Measurements from ENCODE around the gene LRRC26.

The LRRC26 gene, protein sequence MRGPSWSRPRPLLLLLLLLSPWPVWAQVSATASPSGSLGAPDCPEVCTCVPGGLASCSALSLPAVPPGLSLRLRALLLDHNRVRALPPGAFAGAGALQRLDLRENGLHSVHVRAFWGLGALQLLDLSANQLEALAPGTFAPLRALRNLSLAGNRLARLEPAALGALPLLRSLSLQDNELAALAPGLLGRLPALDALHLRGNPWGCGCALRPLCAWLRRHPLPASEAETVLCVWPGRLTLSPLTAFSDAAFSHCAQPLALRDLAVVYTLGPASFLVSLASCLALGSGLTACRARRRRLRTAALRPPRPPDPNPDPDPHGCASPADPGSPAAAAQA

DNA sequence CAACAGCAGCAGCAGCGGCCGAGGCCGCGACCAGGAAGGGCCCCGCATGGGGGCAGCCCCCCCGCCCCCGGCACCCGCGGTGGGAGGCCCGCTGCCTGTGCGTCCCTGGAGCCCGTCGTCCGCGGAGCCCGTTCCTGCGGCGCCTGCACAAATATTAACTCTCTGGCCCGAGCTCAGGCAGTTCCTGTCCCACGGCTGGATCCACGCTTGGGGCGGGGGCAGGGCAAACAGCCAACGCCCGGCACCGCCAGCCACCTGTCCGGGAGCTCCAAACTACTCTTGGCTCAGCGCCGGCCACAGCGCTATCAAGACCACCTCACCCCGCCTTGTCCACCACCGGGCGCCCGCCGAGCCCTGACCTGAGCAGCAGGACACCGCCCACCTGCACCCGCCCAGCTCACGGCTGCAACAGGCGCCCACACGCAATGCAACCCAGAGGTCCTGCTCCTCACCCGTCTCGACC, at the start of gene LRRC26:
Gene LRRC26 (minus strand): TSS at position 156 of the 463 bp plus-strand sequence. CDS start 108 bp downstream, at position 48.
- no peak for DNase-seq

GRCh38 chr9:137218754-137219271, 49.0 kb upstream of the LRRC26 start:
- peak; percentile 35 for DNase-seq

DNA sequence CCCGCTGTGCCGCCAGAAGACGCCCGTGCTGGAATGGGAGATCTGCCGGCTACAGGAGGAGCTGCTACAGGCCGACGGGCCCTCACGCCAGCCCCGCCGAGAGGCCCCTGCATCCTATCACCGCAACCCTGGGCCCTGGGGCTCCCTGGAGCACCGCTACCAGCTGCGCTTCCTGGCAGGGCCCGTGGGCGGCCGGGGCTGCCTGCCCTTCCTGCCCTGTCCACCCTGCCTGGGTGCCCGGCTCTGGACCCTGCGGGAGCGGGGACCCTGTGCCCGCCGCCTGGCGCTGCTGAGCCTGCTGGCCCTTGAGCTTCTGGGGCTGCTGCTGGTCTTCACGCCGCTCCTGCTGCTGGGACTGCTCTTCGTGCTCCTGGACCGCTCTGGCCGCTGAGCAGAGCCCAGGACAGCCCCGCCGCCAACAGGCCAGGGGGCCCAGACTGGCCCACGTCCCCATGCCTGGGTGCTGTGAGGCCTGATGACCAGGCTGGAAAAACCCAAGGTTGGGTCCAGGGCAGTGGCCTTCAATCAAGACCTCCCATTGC, 48.4 kb upstream of the LRRC26 start:
- no peak for DNase-seq

DNA sequence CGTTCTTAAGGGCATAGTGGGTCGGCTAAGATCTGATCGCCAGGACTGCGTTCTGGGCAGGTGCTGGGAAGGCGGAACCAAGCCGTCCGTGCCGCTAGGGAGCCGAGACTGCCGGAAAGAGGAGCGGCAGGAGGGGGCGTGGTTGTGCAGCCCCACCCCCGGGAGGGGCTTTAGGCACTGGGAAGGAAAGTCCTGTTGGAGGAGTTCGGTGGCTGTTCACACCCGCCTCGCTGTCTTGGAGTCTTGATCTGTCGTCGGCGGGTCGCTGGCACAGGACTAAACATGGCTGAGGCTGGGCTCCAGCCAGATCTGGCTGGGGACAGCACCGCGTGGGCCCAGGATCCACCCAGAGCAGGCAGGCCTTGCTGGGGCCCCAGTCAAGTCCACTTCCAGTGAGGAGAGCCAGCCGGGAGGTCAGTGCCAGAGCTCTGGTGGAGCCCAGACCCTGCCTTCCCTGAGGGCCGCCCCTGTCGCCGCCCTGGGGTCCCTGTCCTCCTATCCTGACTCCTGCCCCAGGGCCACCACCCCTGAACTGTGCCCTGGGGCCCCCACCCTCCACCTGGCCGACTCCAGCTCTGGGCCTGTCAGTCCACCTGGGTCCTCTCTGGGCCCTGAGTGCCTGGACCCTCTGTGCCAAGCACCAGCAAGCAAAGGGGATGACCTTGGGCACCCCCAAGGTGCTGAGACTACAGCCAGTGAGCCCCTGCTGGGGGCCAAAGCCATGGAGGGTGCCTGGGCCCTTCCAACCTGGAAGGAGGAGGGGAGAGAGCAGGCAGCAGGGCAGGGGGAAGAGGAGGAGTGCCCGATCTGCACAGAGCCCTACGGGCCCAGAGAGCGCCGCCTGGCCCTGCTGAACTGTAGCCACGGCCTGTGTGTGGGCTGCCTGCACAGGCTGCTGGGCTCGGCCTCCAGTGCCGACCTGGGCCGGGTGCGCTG, 47.7 kb upstream of the LRRC26 start:
- peak; percentile 64 for DNase-seq

DNA sequence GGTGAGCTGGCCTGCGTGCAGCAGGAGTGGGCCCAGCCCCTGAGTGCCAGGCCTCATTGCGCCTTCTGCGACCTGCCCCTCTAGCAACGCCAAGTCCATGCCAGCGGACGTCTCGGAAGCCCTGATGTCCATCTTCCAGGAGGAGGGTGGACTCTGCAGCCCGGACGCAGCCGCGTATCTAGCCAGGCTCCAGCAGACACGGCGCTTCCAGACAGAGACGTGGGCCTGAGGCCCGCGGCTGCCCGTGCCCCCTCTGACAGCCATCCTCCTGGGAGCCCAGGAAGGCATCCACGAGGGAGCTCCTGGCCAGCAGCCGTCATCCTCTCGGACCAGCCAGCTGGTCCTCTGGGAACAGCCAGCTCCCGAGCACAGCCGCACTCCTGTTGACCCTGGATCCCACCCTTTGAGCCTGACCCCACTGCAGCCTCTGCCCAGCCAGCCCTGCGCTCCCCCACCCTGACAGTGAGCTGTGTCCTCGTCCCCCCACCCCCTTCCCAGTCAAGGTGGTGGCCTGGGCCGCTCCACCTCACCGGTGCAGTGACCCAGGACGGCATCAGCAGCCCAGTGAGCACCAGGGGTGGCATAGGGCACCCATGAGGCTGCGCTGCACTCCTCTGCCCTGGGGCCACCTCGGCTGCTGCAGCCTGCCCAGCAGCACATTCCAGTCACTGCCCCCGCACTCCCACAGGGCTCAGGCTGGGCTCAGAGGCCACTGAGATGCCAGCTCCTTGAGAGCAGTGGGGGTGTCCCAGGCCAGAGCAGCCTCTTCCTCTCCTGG, 46.5 kb upstream of the LRRC26 start:
- DNase-seq = no peak

GRCh38 chr9:137215196-137215986, 45.5 kb upstream of the LRRC26 start:
- no peak for DNase-seq

DNA sequence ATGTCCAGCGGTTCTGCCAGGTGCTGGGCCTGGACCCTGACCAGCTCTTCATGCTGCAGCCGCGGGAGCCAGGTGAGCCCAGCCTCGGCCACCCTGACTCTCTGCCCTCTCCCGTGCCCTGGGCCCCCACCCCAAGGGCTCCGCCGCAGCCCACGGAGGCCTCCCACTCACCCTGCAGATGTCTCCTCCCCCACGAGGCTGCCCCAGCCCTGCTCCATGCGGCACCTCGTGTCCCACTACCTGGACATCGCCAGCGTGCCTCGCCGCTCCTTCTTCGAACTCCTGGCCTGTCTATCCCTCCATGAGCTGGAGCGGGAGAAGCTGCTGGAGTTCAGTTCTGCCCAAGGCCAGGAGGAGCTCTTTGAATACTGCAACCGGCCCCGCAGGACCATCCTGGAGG, 44.8 kb upstream of the LRRC26 start:
- DNase-seq = no peak

DNA sequence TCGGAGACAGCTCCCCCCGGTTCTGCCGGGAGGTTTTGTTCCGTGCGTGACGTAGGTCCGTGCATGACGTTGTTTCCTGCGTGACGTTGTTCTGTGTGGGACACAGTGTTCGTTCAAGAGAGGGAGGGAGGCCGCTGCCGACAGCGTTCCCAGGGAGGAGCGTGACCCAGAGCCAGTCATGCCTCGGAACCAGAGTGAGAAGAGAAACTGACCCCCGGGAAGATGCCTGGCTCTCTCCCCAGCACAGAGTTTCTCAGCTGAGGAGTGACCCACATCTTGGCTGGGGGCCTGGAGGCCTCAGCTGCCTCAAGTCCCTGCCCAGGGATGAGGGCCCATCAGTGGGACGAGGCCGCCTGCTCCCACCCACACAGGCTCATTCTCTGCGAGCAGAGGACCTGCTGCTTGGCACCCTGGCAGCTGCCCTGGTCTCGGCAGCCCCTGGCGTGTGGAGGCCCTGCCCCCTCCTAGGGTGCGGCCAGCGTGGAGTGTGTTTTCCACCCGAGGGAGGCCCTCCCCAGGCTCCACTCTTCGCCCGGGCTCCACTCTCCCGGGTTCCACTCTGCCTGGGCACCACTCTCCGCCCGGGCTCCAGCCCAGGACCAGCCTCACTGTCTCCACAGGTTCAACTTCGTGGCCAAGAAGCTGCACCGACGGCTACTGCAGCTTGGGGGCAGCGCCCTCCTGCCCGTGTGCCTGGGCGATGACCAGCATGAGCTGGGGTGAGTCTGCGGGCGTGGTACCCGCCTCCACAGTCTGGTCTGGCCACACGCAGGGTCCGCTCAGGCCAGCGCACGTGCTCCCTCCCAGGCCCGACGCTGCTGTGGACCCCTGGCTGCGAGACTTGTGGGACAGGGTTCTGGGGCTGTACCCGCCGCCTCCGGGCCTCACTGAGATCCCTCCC, 43.6 kb upstream of the LRRC26 start:
- DNase-seq = no peak

GRCh38 chr9:137212520-137212919, 42.7 kb upstream of the LRRC26 start:
- no peak for DNase-seq

GRCh38 chr9:137211532-137211931, 41.7 kb upstream of the LRRC26 start:
- DNase-seq = no peak

DNA sequence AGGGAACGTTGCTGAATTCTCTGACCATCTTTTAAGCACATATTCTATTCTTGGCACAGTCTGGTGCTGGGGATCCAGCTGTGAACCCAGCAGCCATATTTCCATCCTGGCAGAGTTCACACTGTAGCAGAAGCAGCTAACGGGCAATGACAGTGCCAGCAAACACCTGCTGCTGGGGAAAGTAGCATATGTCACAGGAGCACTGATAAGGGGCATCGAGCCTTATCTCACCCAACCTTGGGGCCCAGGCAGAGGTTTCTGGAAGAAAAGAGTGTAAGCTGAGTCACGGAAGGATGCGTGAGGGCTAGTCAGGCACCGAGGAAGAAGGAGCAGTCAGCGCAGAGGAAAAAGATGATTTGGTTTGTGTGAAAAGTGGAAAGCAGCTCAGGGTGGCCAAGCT, 36.8 kb upstream of the LRRC26 start:
- no peak for DNase-seq

DNA sequence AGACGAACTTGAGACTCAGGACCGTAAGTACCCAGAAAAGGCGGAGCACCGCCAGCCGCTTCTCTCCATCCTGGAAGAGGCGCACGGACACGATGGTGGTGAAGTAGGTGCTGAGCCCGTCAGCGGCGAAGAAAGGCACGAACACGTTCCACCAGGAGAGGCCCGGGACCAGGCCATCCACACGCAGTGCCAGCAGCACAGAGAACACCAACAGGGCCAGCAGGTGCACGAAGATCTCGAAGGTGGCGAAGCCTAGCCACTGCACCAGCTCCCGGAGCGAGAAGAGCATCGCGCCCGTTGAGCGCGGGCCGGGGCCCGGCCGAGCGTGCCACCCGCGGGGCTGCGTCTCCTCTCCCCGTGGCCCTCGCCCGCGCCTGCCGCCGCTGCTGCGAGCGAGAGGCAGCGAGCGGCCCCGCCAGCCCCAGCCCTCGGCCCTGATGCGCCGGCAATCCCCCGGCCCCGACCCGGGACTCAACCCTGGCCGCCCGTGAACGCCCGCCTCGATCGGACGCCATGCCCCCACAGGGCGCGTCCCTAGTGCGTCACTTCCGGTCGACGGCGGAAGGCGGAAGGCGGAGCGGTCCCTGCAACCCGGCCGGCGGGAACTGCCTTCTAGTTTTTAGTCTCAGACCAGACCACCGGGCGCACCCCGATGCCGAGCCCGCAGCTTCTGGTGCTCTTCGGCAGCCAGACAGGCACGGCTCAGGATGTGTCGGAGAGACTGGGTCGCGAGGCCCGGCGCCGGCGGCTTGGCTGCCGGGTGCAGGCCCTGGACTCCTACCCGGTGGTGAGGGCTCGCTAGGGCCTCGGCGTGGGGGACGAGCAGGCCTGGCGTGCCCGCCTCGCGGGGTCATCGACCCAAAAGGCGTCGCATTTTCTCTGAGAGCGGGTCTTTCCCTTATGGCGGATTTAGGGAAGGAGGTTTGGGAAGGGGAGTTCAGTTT, 35.5 kb upstream of the LRRC26 start, which contains the start of the genes NDOR1 and TMEM203:
Gene NDOR1 (plus strand): TSS at position 575 of the 944 bp plus-strand sequence. CDS start 78 bp downstream, at position 653.
Gene TMEM203 (minus strand): TSS at position 523 of the 944 bp plus-strand sequence. CDS start 234 bp downstream, at position 289.
- peak; percentile 65 for DNase-seq

GRCh38 chr9:137204731-137205125, 34.9 kb upstream of the LRRC26 start:
- DNase-seq = no peak

DNA sequence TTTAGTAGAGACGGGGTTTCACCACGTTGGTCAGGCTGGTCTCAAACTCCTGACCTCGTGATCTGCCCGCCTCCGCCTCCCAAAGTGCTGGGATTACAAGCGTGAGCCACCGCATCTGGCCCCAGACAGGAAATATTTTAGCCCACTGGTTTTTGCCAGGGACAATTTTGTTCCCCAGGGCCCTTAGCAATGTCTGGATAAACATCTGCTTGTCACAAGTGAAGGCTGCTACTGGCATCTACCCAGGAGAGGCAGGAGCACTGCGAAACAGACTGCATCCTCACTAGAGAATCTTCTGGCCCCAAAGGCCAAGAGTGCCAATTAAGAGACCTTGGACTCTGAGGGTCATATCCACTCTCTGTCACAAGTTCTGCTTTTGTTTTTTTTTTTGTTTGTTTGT, 33.1 kb upstream of the LRRC26 start:
- peak; percentile 53 for DNase-seq

- no peak for DNase-seq
Observed at GRCh38 chr9:137201205-137201868, 31.5 kb upstream of the LRRC26 start.

DNA sequence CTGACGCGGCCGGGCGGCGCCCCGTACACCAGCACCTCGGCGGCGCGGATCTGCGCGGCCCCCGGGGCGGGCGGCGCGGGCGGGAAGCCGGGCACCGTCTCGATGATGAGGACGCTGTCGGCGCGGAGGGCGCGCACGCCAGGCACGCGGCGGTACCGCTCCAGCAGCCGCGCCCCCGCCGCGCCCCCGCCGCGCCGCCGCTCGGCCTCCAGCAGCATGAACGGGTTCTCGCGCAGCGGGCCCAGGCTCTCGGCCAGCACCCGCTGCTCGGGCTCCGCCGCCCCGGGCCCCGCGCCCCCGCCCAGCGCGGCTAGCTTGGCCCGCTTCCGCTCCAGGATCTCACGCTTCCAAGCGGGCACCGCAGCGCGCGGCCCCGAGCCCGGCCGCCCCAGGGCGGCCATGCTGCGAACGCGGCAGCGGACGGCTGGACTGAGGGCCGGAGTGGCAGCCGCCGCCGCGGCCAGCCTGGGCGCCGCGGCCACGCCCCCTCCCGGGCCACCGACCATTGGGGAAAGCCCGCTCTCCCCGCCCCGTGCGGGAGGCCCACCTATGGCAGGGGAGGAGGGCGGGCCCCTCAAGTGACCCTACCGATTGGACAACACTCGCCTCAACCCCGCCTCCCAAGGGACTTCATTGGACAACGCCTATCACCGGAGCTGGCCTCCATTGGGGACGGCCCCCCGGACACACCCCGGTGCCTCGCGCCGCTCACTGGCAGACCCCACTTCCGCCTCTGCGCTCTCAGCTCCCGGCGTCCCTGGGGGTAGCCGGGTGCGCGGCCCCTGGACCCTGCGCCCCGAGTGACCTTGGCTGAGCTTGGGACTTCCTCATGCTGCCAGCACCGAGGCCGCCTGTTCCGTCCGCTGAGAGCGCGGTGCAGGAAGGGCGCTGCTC, 30.7 kb upstream of the LRRC26 start, which contains the start of gene TPRN:
Gene TPRN (minus strand): TSS at position 431 of the 894 bp plus-strand sequence. CDS start 30 bp downstream, at position 401.
- DNase-seq = peak; percentile 99

Data from MV-4-11 (cell line).